HG03457 (cell line): Measurements from ENCODE around the gene GRK4.
"Not testable (repeated sequence)": the region's sequence is repeated elsewhere in the genome, so short reads cannot be mapped to it uniquely, and the experiment has no call there.

Experiments used
- ATAC-seq: cut with Tn5 transposase; IDR thresholded peaks from one replicate; pipeline ENCODE4 v1.9.1; 2021; ENCODE audit warnings: moderate number of reproducible peaks; ENCODE audit not compliant: unreplicated experiment

The GRK4 gene

DNA sequence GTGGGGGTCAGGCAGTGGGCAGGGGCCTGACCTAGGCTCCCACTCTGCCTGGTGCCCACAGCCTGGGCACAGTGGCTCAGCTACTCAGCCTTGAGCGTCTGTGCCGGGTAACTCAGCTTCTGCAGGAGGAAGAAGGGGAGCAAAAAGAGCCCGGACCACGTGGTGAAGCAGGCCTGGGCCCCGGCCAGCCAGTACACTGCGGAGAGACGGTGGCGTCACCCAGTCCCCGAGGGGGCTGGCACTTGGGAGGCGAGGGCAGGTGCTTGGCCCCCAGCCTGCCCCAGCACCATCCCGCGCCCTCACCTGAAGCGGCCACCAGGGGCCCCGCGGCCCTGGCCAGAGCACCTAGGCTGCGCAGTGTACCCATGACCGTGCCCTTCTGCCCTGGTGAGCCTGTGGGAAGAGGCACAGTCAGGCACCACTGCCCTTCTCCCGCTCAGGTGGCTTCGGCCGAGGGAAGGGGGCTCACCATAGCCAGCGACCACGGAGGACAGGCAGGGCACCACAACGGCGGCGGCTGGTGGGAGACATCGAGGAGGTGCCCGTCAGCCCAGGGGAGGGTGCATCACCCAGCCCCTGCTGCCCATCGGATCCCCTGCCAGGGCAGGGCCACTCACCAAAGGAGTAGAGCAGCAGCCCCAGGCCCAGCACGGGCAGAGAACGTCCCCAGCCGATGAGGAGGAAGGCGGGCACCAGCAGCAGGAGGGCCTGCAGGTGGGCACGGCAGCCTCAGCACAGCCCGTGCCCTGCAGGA is 32.4 kb upstream of the GRK4 start:
- ATAC-seq = no peak

DNA sequence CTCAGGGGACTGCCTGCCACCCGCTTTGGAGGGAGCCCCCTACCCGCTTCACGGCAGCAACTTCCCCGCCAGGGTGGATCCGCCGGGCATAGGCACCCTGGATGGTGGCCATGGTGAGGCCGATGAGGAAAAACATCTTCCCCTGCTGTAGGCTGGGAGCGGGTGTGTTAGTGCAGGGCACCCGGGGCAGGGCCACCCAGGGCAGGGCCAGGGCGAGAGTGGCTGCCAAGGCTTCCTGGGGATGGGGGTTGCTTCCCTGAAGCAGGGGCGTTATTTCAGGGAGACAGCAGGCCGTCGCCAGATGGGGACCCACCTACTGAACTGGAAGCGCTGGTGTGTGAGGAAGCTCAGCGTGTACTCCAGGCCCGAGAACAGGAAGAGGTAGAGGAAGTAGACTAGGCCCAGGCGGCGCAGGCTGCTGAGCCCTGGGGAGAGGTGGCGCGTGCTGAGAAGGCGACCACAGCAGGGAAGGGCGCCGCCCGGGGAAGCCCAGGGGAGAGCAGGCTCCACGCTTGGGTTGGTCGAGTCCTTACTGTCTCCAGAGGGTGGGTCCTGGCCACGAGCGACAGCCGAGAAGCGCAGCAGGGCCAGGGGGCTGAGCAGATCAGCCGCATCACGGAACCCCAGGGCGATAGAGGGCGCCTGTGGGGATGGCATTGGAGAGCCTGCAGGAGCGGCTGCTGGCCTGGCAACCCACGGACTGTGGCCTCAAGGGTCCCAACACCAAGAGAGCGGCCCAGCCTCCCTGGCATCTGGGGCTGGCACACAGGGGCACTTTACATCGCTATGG is 31.7 kb upstream of the GRK4 start:
- ATAC-seq = no peak

DNA sequence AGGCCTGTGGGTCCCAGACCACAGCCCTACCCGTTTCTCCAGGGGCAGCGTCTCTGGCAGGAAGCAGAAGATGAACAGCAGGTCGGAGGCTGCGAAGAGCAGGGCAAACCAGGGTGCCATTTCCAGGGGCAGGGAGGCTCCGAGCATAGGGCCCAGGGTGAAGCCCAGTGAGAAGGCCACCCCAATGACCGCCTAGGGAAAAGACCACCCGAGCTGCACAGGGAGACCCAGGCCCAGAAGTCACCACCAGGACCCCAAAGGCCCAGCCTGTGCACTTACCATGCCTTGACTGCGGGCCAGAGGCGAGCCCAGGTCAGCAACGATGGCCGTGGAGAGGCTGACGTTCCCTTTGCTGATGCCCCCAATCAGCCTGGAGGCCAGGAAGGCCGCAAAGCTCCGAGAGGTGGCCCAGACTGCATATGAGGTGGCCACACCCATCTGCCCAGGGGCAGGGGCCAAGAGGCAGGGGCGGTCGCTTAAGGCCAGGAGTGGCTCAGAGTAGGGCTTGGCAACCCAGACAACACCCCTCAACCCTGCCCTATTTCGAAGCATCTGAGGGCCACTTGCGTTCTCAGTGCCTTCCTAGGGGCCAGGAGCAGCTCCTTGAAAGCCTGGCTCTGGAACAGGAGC is 30.9 kb upstream of the GRK4 start:
- ATAC-seq = no peak

DNA sequence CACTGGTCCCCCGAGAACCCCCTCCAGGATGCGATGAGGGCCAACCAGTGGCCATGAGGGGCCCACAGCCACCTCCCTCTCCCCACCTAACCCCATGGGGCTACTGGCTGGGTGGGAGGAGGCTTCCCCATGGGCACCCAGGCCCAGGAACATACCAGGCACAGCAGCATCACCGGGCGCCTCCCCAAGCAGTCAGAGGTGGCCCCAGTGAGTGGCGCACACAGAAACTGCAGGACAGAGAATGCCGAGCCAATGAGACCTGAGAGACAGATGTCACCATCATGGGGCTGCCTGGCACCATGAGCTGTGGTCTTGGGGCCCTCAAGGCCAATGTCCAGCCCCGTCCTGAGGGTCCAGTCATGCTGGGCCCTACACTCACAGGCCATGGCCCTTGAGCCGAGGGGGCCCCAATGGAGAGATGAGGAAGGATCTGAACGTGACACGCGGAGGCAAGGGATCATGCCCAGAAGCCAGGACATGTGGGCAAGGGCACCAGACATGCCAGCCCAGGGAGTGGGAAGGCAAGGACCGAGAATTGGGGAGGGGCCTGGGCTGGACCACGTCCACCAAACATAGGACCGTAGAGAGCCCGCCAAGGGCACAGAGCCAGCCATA is 30.3 kb upstream of the GRK4 start:
- ATAC-seq = no peak

DNA sequence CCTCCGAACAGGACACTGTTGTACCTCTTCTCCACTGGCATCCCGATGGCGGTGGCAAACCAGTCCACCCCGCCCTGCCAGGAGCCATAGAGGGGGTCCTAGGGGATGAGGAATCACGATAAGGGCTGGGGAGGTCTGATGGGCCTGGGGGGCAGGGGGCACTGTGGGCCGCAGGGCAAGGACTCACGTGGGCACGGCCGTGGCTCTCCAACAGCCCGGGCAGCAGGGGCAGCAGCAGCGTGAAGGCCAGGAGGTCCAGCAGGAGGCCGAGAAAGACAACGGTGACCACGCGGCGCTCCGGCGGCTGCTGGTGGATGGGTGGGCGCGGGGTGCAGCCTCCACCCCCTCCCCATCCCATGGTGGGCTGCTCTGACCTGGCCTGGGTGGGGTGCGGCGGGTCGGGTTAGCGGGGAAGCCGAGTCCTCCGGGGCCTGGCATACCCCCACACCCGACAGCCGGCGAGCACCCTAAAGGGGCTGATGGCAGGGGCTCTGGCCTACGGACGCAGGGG is 29.8 kb upstream of the GRK4 start:
- ATAC-seq = no peak

DNA sequence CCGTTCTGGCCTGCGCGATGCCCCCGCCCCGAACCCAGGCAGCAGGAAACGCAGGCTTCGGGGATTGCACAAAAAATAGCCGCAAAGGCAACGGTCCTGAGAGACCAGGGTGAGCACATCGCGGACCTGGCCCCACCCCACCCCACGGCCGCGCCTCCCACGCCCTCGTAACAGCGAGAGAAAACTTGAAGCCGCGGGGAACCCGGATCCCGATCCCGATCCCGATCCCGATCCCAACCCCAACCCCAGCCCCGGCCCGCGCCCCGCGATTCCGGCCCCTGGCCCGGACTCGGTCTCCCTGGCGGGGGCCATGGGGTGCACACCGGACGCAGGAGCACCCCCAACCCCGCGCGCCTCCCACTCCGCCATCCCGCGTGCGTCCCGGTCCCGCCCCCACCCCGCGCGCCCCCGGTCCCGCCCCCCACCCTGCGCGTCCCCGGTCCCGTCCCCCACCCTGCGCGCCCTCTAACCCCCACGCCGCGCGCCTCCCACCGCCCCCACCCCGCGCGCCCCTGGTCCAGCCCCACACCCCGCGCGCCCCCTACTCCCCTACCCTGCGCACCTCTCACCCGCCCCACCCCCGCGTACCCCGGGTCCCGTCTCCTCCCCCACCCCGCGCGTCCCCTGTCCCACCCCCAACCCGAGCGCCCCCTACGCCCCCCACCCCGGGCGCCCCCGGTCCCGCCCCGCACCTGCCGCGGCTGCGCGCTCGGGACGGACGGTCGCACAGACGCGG is 29.1 kb upstream of the GRK4 start:
- ATAC-seq = no peak

DNA sequence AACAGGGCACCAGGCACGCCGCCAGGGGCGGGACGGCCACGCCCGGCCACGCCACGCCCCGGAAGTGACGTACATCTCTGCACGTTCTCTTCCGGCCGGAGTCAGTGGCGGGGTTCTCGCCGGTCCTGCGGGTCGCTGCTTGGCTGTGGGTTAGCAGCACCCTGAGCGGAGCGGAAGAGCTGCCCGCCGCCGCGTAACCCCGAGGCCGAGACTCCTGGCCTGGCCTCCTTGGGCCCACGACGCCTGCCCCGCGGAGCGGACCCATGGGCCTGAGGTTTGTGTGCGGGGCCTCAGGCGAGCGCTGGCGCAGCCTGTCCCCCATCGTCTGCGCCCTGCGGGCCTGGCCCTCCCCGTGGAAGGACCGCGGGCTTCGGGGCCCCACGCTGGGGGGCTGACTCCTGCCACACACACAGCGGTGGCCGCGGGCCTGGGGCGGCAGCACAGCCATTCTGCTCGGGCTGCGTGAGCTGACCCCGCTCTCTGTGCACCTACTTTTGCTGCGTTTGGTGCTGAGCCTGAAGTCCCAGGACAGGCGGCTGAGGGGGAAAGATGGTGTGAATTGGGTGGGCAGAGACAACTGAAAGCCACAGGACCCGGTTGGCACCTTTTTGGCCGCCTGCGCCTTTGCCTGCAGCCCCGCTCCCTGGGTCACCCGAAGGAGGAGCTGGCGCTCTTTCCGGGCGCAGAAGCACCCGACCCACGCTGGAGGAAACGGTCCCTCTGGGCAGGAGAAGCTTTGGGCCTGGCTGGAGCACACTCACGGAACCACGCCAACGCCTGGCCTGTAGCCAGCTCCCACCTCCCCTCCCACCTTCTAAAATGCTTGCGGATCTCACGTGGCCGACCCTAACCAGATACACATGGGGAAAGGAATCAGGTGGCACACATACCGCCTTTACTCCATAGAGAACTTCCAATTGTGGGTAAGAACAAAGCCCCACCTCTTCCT is 28.3 kb upstream of the GRK4 start:
- peak; percentile 40 for ATAC-seq

DNA sequence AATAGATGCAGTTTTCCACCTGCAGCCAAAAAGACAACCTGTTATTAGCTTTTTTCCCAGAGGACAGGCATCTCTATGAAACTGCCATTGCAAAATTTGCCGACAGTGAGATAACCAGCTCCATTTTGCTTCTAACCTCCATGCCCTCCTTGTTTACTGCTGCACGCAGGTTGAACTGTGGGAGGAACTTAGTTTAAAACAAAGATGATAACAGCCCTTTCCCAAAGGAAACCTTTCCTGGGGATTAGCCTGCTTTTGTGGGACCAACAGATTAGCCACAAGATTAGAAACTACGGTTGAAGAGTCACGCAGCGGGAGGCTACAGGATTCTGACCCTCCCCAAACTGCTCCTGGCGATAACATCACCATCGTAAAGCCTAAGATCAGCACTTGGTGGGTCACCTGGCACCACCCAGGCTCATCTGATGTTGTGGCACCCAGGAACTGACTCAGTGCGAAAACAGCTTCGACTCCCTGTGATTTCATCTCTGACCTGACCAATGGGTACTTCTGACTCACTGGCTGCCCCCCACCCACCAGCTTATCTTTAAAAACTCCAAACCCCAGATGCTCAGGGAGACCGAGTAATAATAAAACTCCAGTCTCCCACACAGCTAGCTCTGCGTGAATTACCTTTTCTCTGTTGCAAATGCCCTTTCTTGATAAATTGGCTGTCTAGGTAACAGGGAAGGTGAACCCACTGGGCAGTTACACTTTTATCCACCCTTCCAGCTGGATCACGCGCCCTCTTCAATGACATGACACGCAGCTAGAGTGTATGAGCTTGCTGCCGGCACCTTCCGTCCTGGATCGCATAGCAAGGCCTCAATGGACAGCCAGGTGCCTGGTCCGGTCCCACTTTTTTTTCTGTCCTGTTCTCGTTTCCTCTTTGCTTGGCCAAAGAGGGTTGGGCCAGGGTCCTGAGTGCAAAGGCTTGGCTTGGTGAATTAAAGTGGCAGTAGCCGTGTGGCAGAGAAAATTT is 27.3 kb upstream of the GRK4 start:
- no peak for ATAC-seq

DNA sequence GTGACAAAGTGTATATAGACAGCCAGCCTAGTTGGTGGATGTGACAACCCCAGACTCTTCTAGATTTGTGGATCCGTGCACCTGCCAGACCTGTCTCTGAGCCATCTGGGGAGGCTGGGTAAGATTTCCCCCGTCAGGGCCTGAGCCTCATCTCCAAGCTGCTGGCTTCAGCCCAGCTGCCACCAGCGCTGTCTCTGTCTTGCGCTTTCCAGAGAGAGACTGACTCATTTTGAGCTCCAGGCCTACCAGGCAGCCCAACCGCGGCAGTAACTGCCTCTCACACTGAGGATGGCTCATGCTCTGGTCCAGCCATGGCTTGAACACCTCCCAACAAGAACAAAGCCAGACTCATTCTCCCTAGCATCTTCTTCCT is 26.6 kb upstream of the GRK4 start:
- ATAC-seq = no peak

DNA sequence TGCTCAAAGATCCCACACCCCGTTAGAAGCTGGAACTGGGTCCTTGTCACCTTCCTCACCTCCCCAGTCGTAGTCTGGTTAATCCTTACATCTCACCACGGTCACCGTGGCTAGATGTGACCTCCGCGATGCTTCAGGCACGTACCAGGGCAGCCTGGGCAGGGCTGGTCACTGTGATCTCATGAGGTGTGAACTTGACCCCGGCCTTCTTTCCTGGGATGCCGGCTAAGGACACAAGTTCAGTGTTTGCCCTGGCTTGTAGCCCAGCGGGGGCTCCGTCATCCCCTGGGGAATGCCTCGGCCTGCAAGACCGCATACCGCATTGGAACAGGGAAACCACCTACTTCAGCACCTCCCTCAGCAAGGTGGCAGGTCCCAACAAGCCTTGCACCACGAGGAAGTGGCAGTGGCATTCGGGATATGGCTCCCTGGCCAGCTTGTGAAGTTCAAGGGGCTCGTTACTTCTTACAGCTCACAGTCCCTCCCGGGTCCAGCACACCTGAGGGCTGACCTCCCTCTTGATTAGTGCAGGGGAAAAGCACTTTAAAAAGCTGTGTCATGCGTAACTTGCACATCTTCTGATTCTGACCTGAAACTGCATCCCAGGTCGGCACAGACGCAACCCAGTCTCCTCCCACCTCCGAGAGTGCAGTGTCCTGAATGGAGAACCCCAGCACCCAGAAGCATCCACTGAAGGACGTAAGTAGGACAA is 26.1 kb upstream of the GRK4 start:
- ATAC-seq = no peak

DNA sequence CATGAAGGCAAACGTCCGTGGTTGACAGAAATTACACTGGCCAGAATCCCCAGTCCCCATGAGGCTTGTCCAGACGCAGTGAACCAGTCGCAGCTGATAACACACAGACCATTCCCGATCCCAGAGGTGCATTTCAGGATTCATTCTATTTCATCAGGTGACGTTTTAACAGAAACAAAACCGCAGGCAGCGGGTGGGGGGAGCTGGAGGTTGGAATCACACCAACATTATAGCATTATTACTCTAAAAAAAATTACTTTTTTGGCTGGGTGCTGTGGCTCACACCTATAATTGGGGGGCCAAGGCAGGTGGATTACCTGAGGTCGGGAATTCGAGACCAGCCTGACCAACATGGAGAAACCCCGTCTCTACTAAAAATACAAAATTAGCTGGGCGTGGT is 25.4 kb upstream of the GRK4 start:
- no peak for ATAC-seq

DNA sequence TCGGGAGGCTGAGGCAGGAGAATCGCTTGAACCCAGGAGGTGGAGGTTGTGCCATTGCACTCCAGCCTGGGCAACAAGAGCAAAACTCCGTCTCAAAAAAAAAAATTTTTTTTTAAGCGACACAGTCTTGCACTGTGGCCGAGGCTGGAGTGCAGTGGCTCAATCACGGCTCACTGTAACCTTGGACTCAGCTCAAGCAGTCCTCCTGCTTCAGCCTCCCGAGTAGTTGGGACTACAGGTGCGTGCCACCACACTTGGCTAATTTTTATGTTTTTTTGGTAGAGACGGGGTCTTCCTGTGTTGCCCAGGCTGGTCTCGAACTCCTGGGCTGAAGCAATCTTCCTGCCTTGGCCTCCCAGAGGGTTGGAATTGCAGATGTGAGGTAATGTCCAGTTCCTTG is 25.0 kb upstream of the GRK4 start:
- ATAC-seq = not testable (repeated sequence)

DNA sequence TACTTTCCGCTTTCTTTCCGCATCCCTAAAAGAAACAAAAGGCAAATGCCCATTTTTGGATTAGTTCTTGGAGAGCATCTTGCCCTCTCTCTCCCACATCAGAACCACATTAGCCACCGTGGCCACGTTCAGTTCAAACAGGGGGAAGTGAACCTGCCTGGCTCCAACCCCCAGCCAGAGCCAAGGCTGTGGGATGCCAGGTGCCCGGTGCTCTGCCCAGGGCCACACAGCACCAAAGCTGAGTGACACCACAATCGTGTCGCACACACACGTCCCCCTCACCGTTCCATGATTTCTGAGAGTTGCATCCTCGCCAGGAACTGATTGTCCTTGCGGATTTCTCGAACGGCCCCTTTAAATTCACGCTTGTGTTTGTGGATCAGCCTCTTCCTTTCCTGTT is 24.5 kb upstream of the GRK4 start:
- ATAC-seq = no peak

DNA sequence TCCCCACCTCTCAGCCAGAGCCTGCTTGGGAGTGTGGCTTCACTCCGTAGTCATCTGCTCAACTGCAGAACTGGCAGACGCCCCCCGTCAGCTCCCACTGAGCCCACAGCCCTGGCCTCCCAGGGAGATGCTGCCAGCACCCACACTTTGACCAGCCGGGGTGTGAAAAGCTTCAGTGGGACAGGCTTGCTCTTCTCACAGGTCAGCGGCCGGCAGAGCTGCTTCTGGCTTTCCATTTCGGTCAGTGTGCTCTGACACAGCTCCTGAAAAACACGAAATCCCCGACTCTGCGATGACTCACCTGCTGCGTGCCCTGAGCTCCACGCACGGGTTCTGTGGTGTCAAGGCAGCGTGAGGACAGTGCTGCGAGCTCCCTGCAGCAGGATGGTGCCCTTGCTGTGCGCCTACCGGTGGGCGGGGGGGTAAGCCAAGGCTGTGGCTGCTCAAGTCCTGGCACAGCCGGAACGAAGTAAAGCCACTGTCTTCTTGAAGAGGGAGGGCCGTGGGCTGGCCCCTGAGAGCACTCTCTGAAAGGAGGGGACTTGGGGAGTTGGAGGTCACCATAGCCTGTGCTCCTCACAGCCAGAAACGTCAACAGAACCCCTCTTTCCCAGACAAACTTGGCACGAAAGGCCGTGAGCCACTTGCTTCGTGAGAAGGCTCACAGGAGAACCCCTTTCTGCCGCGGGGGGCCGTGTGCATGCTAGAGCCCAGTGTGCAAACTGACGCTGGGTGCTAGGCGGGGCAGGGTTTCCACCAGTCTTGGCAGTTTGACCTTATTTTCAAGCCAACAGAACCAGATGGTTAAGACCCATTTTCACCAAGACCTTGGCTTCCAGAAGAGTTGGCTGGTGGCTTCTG is 23.8 kb upstream of the GRK4 start:
- no peak for ATAC-seq

DNA sequence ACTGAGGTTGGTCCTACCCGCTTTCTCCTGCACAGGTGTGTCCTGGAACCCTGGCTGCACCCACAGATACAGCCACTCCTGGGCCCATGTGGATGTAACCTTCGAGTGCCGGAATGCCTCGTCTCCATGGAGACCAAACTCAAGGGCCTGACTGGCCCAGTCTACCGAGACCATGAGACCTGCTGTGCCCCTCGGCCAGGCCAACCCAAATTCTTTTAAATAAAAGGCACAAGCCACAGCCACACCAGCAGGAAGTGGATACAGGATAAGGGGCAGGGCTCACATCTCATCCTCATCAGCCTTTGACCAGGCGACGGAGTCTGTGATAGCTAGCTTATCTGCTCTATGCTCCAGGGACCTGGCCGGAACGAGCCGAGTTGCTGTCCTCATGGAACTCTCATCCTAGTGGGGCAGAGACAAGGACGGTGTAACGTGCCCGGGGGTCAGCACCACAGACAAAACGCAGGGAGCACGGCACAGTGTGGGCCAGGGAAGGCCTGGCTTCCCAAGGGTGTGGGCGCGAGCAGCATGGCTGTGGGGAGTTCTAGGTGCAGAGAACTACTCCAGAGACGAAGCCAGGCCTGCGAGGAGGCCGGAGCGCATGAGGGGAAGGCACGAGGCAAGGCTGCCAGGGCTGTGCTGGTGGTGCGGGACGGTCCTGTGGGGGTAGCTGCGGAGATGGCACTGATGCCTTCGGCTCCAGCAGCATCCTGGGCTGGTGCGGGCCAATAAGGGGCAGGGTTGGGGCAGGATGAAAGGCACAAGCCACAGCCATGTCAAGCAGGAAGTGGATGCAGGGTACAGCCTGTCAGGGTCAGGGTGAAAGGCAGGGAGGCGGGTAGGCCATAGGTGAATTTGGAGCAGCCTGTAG is 22.9 kb upstream of the GRK4 start:
- no peak for ATAC-seq
